GM21786 (cell line): ENCODE results near the gene NOXA1.
"Not testable (repeated sequence)": the region's sequence is repeated elsewhere in the genome, so short reads cannot be mapped to it uniquely, and the experiment has no call there.

Experiments used
- ATAC-seq: cut with Tn5 transposase; IDR thresholded peaks from one replicate; pipeline ENCODE4 v1.9.1; 2021; ENCODE audit not compliant: unreplicated experiment

NOXA1 gene

DNA sequence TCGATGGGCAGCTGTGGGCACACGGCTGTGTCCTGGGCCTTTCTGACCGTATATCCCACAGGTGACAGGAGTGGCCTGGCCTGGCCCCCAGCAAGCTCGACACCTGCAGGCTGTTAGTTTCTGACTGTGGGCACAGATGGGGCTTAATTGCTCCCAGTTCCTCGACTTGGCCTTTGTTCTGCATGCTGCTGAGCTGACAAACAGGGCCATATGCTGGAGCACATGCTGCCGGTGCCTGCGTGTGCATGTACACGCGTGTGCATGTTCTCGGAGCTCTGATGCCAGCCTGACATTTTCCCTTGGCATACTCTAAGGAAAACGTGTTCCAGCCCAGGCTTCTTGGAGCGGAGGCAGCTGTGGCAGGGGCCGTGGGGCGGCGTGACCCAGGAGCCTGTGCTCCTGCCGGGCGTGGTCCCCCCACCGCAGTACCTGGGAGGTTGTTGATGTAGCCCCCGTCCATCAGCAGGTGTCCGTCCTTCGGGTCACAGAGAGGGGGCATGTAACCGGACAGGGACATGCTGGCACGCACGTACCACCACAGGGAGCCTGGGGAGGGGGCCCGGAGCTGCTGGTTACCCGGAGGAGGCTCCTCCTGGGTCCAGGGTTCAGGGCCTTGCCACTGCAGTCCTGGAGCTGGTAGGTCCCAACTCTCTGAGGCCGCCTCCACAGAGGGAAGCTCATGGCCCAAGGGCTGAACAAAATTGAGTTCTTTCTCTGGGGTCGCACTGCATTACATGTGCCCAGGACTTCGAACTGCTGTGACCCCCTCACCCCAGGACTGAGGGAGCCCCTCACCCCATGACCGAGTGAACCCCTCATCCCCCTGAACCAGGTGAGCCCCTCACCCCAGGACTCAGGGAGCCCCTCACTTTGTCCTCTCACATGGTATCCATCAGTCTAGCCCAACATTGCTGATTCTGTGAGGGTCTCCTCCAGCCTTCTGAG is 40.1 kb downstream of the NOXA1 start:
- ATAC-seq, result no peak

- no peak for ATAC-seq
These were observed 40.7 kb downstream of the NOXA1 start for GRCh38 chr9:137463931-137464290.

DNA sequence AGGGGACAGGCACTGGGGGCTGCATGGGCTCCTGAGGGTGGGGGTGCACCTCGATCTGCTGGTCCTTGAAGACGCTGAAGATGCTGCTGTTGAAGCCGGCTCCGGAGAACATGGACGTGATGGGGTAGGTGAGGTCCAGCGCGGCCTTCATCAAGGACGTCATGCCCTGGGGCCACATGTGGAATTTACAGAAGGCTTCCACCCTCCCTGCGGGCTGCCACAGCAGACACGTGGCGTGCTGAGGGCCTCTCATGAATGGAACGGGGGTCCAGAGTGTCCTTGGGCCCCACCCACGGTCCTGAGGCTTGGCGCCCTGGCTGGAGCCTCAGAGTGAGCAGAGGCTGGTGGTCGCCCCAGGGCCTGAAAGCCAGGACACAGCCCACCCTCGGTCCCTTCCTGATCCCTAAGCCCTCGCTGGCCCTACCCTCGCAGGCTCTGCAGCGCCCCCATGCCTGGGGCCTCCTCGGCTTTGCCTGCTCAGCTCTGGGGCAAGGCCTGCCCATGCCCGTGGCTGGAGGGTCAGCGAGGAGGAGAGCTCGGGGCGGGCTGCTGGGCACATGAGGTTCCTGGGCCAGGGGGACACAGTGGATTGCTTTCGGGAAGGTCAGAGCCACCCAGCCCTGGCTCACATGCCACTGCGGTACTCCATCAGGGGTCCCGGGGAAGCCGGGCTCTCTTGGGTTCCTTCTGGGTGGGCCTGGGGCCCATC is 41.3 kb downstream of the NOXA1 start:
- no peak for ATAC-seq

DNA sequence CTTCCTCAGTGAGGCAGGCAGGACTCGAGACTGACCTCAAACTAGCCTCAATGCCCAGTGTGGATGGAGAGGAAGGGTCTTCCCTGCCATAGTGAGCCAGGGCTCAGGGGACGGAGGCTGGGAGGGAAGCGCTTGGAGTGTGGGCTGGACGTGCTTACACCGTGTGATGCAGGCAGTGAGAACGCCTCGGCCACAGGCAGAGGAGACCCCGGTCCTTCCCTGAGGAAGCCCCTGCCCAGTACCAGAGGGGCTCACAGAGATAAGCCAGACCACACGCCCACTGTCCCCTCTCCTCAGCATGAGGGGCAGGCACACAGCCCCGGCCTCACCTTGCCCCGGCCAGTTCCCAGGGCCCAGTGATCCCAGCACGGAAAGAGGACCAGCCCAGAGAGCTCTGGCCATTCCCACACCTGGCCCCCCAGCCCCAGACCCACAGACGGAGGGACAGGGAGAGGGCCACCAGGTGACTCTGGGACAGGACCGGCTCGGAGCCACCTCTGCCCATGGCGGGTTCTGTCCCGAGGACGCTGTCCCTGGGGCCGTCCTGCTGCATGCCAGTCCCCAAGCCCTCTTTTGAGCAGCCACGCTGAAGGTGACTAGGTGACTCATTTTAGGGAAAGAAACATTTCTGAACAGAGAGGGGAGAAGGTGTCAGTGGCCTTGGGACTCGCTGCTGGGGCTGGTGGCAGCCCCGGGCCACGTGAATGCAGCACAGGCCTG is 42.0 kb downstream of the NOXA1 start:
- ATAC-seq, result no peak

- no peak for ATAC-seq
These were observed 42.7 kb downstream of the NOXA1 start for GRCh38 chr9:137465720-137466388.

GRCh38 chr9:137466389-137467085 is 43.3 kb downstream of the NOXA1 start:
- not testable (repeated sequence) for ATAC-seq

GRCh38 chr9:137467161-137467581 is 44.0 kb downstream of the NOXA1 start:
- ATAC-seq, result no peak

DNA sequence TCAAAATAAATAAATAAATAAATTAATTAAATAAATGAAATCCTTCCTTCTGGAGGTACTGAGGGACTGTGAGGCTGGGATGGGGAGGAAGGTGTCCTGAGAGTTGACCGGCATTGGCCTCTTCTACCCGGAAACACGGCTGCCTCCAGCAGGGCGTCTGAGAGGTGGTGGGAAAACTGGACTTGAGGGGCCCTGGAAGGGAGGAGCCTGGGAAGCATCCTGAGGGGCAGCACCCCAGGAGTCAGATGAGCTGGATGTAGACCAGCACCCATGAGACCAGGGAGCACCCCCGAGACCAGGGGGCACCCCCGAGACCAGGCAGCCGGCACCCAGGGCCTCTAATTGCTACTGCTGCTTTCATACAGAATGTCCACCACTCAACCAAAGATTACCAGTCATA is 44.7 kb downstream of the NOXA1 start:
- ATAC-seq, result no peak

GRCh38 chr9:137470785-137471184 is 47.6 kb downstream of the NOXA1 start:
- ATAC-seq, result no peak

- ATAC-seq, result no peak
These were observed 51.1 kb downstream of the NOXA1 start for GRCh38 chr9:137474271-137474670.

DNA sequence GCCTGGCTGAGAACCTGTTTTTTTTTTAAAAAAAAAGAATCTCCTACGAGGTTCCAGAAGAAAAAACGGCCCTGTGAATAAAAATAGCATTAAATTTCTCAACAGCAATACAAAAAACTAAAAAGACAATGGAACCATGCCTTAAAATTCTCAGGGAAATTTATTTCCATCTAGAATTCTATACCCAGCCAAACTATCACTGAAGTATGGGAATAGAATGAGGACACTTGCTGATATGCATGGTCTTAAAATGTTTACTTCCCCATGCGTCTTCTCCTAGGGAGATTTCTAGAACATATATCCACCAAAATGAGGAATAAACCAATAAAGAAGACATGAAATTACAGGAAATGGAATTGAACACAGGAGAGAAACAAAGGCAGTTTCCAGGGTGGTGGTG is 52.5 kb downstream of the NOXA1 start:
- ATAC-seq, result no peak

- no peak for ATAC-seq
These were observed 53.7 kb downstream of the NOXA1 start for GRCh38 chr9:137476856-137477255.

DNA sequence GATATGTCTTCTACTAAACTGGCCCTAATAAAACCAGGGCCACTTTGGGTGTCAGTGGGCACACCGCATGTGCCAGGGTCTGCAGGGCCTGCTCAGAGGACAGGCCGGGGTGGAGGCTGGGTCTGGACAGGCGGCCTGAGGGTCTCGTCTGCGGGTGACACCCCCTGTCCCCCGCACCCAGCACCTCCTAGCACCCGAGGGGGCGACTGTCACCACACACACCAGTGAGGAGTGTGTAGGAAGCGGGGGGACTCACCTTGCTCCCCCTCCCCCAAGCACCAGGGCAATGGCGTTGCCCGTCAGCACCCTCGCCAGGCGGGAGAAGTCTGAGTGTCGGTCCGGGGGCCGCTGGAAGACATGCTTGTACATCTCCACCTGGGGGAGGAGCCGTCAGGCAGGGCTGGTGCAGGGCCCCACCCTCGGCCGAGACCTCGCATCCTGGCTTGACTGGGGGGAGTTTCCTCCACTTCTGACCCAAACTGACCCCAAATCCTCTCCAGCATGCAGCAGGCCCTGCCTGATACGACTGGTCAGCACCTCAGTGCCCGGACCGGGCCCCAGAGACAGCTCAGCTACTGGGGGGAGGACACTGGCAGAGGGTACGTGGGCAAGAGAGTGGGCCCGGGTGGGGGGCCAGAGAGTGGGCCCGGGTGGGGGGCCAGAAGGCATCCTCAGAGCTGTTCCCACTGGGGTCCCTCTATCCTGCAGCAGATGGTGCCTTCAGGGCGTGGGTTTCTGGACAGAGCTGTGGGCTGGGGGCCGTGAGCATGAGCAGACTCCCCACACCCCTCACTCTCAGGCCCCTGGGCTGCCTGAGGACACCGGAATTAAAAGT is 54.8 kb downstream of the NOXA1 start:
- no peak for ATAC-seq

DNA sequence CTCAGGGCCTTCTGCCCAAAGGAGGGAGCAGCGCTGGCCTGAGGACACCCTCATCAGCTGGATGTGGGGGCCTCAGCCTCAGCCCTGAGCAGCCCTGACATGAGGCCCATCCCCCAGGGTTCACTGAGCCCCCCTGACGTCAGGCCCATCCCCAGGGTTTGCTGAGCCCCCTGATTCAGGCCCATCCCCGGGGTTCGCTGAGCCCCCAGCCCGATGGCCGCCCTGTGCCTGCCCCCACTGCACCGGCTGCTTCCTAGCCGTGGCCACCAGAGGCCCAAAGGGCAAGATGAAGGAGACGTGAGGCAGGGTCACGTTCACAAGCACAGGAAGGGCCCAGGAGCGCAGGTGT is 55.4 kb downstream of the NOXA1 start:
- no peak for ATAC-seq

DNA sequence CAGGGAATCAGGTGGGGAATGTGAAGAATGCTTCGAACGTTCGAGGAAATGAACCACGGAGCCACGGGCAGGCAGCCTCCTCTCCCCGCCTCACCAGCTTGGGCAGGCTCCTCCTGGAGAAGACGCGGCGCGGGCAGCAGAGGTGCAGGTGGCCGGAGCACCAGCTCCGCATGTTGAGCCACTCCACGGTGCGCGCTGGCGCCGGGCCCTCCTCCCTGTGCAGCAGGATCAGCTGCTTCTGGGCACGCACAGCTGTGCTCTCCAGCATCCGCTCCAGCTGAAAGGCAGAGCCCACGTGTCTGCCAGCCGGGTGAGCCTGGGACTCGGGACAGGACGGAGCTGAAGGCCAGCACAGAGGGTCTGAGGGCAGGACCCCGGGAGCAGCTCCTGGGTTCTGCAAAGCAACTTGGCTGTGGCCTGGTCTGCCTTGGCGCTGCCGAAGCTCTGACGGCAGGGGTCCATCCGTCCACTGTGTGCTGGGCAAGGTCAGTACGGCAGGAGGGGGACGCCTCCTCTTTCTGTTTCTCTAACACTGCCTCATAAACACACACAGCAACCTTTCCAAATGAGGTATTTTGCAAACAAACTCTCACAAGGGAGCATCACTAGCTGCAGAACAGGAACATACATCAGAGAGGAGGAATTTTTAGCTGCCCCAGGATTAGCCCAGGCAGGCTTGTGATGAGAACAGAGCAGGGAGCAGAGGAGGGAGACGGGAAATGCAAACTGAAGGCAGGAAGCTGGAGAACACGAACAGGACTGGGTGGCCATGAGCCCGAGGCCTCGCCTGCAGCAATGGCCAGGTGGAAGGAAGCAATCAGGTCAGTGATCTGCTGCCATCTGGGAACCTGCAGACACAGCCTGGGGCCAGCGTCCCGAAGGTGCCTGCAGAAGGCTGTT is 56.0 kb downstream of the NOXA1 start:
- no peak for ATAC-seq

DNA sequence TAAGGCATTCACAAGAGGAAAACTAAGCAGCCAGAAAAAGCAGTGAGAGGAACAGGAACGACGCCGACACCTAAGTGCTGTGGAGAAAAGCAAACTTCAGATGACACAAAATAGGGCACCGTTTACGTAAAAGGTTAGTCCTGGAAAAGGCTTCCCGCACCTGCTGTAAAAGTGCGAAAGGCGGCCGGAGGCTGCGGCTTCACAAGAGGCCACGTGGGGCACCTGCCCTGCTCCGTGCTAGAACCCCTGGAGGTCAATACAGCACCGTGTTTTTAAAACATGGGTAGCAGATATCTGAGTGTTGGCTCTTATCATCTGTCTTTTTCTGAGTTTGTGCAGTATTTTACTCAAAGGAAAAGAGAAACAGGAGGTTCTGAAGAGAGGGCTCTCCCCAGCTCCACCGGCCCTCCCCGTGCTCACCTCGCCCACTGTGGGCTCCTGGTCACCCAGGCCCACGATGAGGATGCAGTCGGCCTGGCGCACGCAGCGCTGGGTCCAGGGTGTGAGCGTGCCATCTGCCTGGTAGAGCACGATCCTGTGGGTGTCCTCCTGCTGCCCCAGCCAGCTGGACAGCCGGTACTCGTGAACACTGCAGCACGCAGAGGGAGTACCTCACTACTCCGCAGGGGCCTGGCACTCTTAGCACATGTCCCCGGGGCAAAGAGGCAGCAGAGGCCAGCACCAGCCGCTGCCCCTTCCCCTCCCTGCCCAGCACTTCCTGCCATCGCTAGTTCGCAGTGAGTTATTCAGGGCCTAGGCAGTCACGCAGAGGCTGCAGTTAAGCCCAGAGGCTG is 56.9 kb downstream of the NOXA1 start:
- ATAC-seq, result no peak

DNA sequence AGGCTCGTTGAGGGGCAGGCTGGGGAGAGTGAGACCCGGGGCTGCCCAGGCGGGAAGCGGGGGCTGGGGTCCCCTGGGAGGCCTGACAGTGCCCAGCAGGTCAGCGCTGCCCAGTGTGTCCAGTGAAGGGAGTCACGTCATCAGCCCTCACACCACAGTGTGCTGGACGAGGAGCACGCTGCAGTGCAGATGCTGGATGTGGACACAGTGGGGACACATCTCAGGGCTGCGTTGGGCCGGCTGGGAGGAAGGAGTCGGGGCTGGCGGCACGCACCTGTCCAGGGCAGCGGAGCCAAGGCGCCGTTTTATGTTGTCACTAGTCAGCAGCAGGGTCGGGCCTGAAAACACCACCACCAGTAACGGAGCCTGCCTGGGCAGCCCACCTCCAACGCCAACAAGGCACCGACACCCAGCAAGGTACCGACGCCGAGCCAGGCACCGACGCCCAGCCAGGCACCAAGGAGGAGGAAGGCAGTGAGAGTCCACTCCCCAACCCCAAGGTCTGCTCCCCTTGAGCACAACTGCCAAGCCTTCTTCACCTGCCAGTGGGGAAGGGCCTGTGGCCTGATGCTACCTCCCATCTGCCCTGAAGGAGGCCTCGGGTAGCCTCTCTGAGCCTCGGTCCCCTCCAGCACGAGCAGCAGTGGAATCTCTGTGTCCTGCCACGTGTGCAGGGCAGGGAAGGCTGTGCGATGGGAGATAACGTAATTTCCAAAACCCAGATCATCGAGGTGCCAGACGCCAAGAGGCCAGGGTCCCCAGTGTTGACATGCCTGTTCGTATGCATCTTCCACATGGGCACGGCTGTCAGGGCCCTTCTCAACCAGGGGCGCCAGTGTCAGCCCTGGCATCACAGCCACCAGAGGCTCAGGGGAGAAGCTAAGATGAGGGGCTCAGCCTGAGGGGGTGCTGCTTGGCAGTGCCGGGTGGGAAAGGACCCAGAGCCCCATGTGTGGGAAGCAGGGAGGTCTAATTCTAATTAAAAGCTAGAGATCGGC is 57.8 kb downstream of the NOXA1 start:
- no peak for ATAC-seq
